ENCODE measurements around the gene GNAS-AS1. TPM values are rescaled to one million over a fixed set of nuclear protein-coding genes. Genes with fewer than 3 reads are reported as not detected.

Gene GNAS-AS1
- total and polyA plus RNA-seq, 2 donors (not counting 1 experiment from before 2014, with no cell fraction given): 0.28 to 0.33 TPM

DNA sequence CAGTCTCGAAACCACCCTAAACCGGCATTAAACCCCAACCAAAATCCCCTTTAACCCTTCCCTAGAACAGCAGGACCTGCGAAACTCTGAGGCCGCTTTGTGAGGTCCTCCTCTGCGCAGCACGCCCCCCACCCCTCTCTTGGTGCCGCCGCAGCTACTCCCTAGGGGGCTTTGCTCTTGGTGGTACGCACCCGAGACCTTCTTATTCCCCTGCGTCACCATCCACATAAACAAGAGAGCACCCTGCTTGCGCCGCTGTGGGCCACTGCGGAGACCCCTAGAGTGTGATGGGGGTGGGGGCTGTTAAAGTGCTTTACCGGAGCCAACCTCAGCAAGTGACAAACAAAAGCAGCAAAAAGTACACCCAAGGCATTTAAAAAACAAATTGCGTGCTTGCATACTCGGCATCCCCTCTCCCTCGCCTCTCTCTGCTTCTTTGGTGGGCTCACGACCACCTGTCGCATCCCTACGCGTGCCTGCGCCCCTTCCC, 1.3 kb upstream of the GNAS-AS1 start:
- Histone ChIP-seq H2AFZ (ENCODE audit: low read length) (no peak overlapping the region), H3K9ac (ENCODE audit: insufficient read depth, low read length) (no peak overlapping the region), H4K20me1 (ENCODE audit: control insufficient read depth, extremely low read depth, insufficient read depth, low read length) (no peaks in the 10 kb centered on the region), H3K27ac (ENCODE audit: insufficient read depth, low read length) (no peak overlapping the region), H3K4me1 (ENCODE audit: control insufficient read depth, extremely low read depth, insufficient read depth, low read length) (no peaks in the 10 kb centered on the region), H3K36me3 (ENCODE audit: control insufficient read depth, insufficient read depth, low read length) (no peaks in the 10 kb centered on the region), H3K4me2 (ENCODE audit: extremely low read depth, insufficient read depth, low read length) (peak overlapping the region; percentile 89), H3K79me2 (ENCODE audit: control insufficient read depth, insufficient read depth, low read length) (no peaks in the 10 kb centered on the region), H3K27me3 (ENCODE audit: control insufficient read depth, insufficient read depth, low read length) (peaks cover 32% of the 10 kb centered on the region), H3K4me3 (replicated peaks in 1 of 4; ENCODE audit: control extremely low read depth in 1 of 4, insufficient read depth in 1 of 4, low read depth in 3 of 4, low read length in 4 of 4) (peak overlapping the region; percentile 8 to 73 (median 58)), H3K9me3 (ENCODE audit: control insufficient read depth, insufficient read depth, low read depth, low read length) (no peaks in the 10 kb centered on the region)
- TF ChIP-seq EZH2 (IDR thresholded peaks at IDR 0.05; ENCODE audit: low read length, missing control alignments): no peak
- TF ChIP-seq, protein P1, sequence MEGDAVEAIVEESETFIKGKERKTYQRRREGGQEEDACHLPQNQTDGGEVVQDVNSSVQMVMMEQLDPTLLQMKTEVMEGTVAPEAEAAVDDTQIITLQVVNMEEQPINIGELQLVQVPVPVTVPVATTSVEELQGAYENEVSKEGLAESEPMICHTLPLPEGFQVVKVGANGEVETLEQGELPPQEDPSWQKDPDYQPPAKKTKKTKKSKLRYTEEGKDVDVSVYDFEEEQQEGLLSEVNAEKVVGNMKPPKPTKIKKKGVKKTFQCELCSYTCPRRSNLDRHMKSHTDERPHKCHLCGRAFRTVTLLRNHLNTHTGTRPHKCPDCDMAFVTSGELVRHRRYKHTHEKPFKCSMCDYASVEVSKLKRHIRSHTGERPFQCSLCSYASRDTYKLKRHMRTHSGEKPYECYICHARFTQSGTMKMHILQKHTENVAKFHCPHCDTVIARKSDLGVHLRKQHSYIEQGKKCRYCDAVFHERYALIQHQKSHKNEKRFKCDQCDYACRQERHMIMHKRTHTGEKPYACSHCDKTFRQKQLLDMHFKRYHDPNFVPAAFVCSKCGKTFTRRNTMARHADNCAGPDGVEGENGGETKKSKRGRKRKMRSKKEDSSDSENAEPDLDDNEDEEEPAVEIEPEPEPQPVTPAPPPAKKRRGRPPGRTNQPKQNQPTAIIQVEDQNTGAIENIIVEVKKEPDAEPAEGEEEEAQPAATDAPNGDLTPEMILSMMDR (conservative IDR thresholded peaks at IDR 0.05 in 1 of 2, IDR thresholded peaks at IDR 0.05 in 1 of 2; ENCODE audit: low read depth in 1 of 2, low read length in 2 of 2): no peak
- no peak for DNase-seq (ENCODE audit: low read depth in 2 of 2)

DNA sequence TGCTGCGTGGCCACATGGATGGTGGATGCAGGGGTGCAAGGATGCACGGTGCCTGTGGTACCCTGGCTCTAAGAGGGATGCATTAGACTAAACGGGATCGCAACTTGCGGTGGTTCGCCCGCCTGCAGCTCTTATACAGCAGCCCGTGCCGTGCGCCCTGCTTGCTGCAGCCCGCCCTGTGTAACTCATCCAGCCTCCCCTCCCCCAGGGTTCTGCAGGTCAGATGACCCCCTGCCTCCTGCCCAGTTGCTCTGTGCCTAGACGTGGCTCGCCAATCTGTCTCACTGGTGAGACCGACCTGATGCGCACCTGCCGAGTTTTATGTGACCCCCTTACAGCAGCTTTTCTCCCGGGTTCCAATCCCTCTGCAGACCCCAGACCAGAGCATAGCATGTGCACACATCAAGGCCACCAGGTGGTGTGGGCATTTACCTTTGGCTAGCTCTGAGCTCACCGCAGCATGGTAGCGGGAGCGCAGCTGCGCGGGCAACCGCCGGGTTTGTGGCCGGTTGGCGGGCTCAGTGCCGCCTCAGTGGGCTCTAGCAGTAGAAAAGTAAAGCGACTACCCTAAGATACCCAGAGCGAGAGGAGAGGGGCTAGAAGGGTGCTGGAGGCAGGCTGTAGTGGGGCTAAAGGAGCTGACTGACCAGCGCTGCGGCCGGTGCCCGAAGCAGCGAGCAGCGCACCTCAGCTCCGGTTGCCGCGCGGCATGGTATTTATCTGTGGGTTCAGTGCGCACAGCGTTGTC, 693 bp upstream of the GNAS-AS1 start:
- TF ChIP-seq, protein P1 (conservative IDR thresholded peaks at IDR 0.05 in 1 of 2, IDR thresholded peaks at IDR 0.05 in 1 of 2; ENCODE audit: low read depth in 1 of 2, low read length in 2 of 2): no peak
- TF ChIP-seq EZH2 (IDR thresholded peaks at IDR 0.05; ENCODE audit: low read length, missing control alignments): no peak
- DNase-seq (ENCODE audit: low read depth in 2 of 2): no peak
- Histone ChIP-seq H3K4me3 (replicated peaks in 1 of 4; ENCODE audit: control extremely low read depth in 1 of 4, insufficient read depth in 1 of 4, low read depth in 3 of 4, low read length in 4 of 4) (peak overlapping the region; percentile 58 to 73 (median 71)), H3K4me1 (ENCODE audit: control insufficient read depth, extremely low read depth, insufficient read depth, low read length) (no peaks in the 10 kb centered on the region), H3K9me3 (ENCODE audit: control insufficient read depth, insufficient read depth, low read depth, low read length) (no peaks in the 10 kb centered on the region), H3K9ac (ENCODE audit: insufficient read depth, low read length) (no peak overlapping the region), H3K79me2 (ENCODE audit: control insufficient read depth, insufficient read depth, low read length) (no peaks in the 10 kb centered on the region), H2AFZ (ENCODE audit: low read length) (peak overlapping the region; percentile 78), H3K36me3 (ENCODE audit: control insufficient read depth, insufficient read depth, low read length) (no peaks in the 10 kb centered on the region), H3K27ac (ENCODE audit: insufficient read depth, low read length) (no peak overlapping the region), H3K27me3 (ENCODE audit: control insufficient read depth, insufficient read depth, low read length) (peaks cover 29% of the 10 kb centered on the region), H4K20me1 (ENCODE audit: control insufficient read depth, extremely low read depth, insufficient read depth, low read length) (no peaks in the 10 kb centered on the region), H3K4me2 (ENCODE audit: extremely low read depth, insufficient read depth, low read length) (peak overlapping the region; percentile 89)

DNA sequence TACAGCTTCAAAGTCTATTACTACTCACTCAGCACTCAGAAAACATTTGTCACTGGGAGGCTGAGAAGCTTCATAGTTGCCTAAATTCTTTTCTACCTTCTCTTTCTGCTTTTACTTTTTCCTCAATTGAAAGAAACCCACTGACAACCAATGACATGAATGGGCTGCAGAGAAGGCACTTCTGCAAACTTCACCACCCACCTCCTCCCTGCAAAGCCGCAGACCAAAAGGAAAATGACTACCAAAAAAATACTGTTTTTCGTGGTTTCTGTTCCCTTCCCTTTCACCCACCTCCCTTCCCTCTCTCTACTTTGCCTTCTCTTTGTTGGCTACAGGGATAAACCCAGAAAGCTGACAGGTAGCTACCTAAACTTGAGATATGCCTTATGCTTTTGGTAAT, 3.2 kb downstream of the GNAS-AS1 start:
- Histone ChIP-seq H3K36me3 (ENCODE audit: control insufficient read depth, insufficient read depth, low read length) (no peaks in the 10 kb centered on the region), H4K20me1 (ENCODE audit: control insufficient read depth, extremely low read depth, insufficient read depth, low read length) (no peaks in the 10 kb centered on the region), H2AFZ (ENCODE audit: low read length) (no peak overlapping the region), H3K4me3 (replicated peaks in 1 of 4; ENCODE audit: control extremely low read depth in 1 of 4, insufficient read depth in 1 of 4, low read depth in 3 of 4, low read length in 4 of 4) (no peak overlapping the region), H3K27me3 (ENCODE audit: control insufficient read depth, insufficient read depth, low read length) (no peaks in the 10 kb centered on the region), H3K4me2 (ENCODE audit: extremely low read depth, insufficient read depth, low read length) (no peak overlapping the region), H3K79me2 (ENCODE audit: control insufficient read depth, insufficient read depth, low read length) (no peaks in the 10 kb centered on the region), H3K4me1 (ENCODE audit: control insufficient read depth, extremely low read depth, insufficient read depth, low read length) (no peaks in the 10 kb centered on the region), H3K9me3 (ENCODE audit: control insufficient read depth, insufficient read depth, low read depth, low read length) (no peaks in the 10 kb centered on the region), H3K27ac (ENCODE audit: insufficient read depth, low read length) (no peak overlapping the region), H3K9ac (ENCODE audit: insufficient read depth, low read length) (no peak overlapping the region)
- TF ChIP-seq, protein P1 (conservative IDR thresholded peaks at IDR 0.05 in 1 of 2, IDR thresholded peaks at IDR 0.05 in 1 of 2; ENCODE audit: low read depth in 1 of 2, low read length in 2 of 2): no peak
- TF ChIP-seq EZH2 (IDR thresholded peaks at IDR 0.05; ENCODE audit: low read length, missing control alignments): no peak
- DNase-seq (ENCODE audit: low read depth in 2 of 2): no peak
